Endodermal cell (in vitro differentiated cells): ENCODE measurements around the gene BET1L. TPM values are rescaled to one million over a fixed set of nuclear protein-coding genes. Genes with fewer than 3 reads are reported as not detected.
"Not testable (repeated sequence)": the region's sequence is repeated elsewhere in the genome, so short reads cannot be mapped to it uniquely, and the experiment has no call there.

Experiments
- DNase-seq: peaks from one replicate; pipeline ENCODE4 v3.0.0-alpha.2; 2017
- H3K27ac ChIP-seq: 2 replicates; pipeline ENCODE4 v1.5.1; 2013; ENCODE audit warnings: mild to moderate bottlenecking, low read depth, low read length, moderate library complexity
- H3K27me3 ChIP-seq: 2 replicates; pipeline ENCODE4 v1.6.1; 2013; ENCODE audit warnings: mild to moderate bottlenecking, low read length, moderate library complexity; ENCODE audit not compliant: insufficient read depth, control insufficient read depth, poor library complexity, severe bottlenecking
- H3K36me3 ChIP-seq: 2 replicates; pipeline ENCODE4 v1.7.0; 2013; ENCODE audit warnings: mild to moderate bottlenecking, low read length, moderate library complexity; ENCODE audit not compliant: control insufficient read depth, insufficient read depth
- H3K4me1 ChIP-seq: one replicate; pipeline ENCODE4 v1.7.0; 2013; ENCODE audit warnings: low read length; ENCODE audit not compliant: control insufficient read depth, insufficient read depth
- H3K4me3 ChIP-seq: 2 replicates; pipeline ENCODE4 v1.5.1; 2013; ENCODE audit warnings: mild to moderate bottlenecking, low read length, moderate library complexity
- H3K9ac ChIP-seq: 2 replicates; pipeline ENCODE4 v1.6.1; 2013; ENCODE audit warnings: mild to moderate bottlenecking, low read length, moderate library complexity; ENCODE audit not compliant: poor library complexity, severe bottlenecking; ENCODE audit errors: extremely low read depth
- H3K9me3 ChIP-seq: 2 replicates; pipeline ENCODE4 v1.6.1; 2013; ENCODE audit warnings: mild to moderate bottlenecking, low read length, moderate library complexity; ENCODE audit not compliant: control insufficient read depth
- H3K27ac Mint-ChIP-seq: 2 replicates; pipeline ENCODE4 v1.8.0; 2020; ENCODE audit warnings: mixed read lengths
- H3K27me3 Mint-ChIP-seq: 2 replicates; pipeline ENCODE4 v1.8.0; 2021; ENCODE audit warnings: mild to moderate bottlenecking, mixed read lengths; ENCODE audit not compliant: insufficient read depth
- H3K36me3 Mint-ChIP-seq: 2 replicates; pipeline ENCODE4 v1.8.0; 2020; ENCODE audit warnings: low read depth, mixed read lengths
- H3K4me1 Mint-ChIP-seq: 2 replicates; pipeline ENCODE4 v1.8.0; 2020; ENCODE audit warnings: mixed read lengths
- H3K4me3 Mint-ChIP-seq: 2 replicates; pipeline ENCODE4 v1.8.0; 2020; ENCODE audit warnings: mild to moderate bottlenecking, moderate library complexity, mixed read lengths
- H3K9me3 Mint-ChIP-seq: 2 replicates; pipeline ENCODE4 v1.8.0; 2020; ENCODE audit warnings: mild to moderate bottlenecking, mixed read lengths
- CTCF ChIP-seq: fragments of 200-600 bp; sonication (generic); conservative IDR thresholded peaks from 2 replicates; pipeline ENCODE4 v1.5.0; 2021; ENCODE audit warnings: antibody characterized with exemption, mild to moderate bottlenecking
- WGBS, 2 experiments: methylation state at CpG; one replicate each; pipeline versions ENCODE4 v1.1.5 to v1.1.7; 2013; ENCODE audit warnings: missing lambda C conversion rate in 2 of 2, mixed read lengths in 1 of 2; ENCODE audit not compliant: insufficient coverage in 1 of 2, insufficient read length in 1 of 2; 5-methylcytosine and 5-hydroxymethylcytosine counted together
- total RNA-seq, 2 donors: library from RNA; stranded (reverse); fragmentation: NEBNext Ultra II Directional in 1 of 2; extraction: Animal tissue kit (Norgen Biotek cat#: 25700) in 1 of 2; gene quantifications; 2 replicates in 1 of 2; 3 replicates in 1 of 2; pipeline ENCODE4 v1.2.1, GENCODE V29; 2021

BET1L gene
- total RNA-seq, 2 donors from 2014 or later: 47.4 to 63.7 TPM

- no peak overlapping the region for H3K4me3 Mint-ChIP-seq
- H3K9ac ChIP-seq: no peak overlapping the region
- 89 to 93% methylated on average over 9 to 16 of the region's 16 CpGs for WGBS, 2 experiments
- no peak overlapping the region for H3K27ac ChIP-seq
- no peak overlapping the region for H3K4me3 ChIP-seq
- H3K9me3 ChIP-seq: no peaks in the 10 kb centered on the region
- no peak for TF ChIP-seq CTCF
- H3K4me1 ChIP-seq: peaks cover 3% of the 10 kb centered on the region
- H3K27me3 Mint-ChIP-seq: no peaks in the 10 kb centered on the region
- no peaks in the 10 kb centered on the region for H3K9me3 Mint-ChIP-seq
- no peaks in the 10 kb centered on the region for H3K4me1 Mint-ChIP-seq
- H3K36me3 Mint-ChIP-seq: peaks cover 17% of the 10 kb centered on the region
- DNase-seq: peak; percentile 36
- H3K36me3 ChIP-seq: peaks cover 3% of the 10 kb centered on the region
- H3K27ac Mint-ChIP-seq: no peak overlapping the region
- no peaks in the 10 kb centered on the region for H3K27me3 ChIP-seq
These were observed 16.0 kb upstream of the BET1L start for GRCh38 chr11:223026-223789.

- H3K27me3 Mint-ChIP-seq: no peaks in the 10 kb centered on the region
- H3K27ac Mint-ChIP-seq: no peak overlapping the region
- no peaks in the 10 kb centered on the region for H3K4me1 Mint-ChIP-seq
- peak; percentile 31 for DNase-seq
- Histone ChIP-seq H3K27me3 (no peaks in the 10 kb centered on the region), H3K9ac (no peak overlapping the region), H3K27ac (no peak overlapping the region), H3K4me3 (no peak overlapping the region), H3K4me1 (peaks cover 3% of the 10 kb centered on the region), H3K36me3 (peaks cover 3% of the 10 kb centered on the region), H3K9me3 (no peaks in the 10 kb centered on the region)
- no peak overlapping the region for H3K4me3 Mint-ChIP-seq
- no peaks in the 10 kb centered on the region for H3K9me3 Mint-ChIP-seq
- WGBS, 2 experiments: 92 to 99% methylated on average over 10 to 14 of the region's 14 CpGs
- H3K36me3 Mint-ChIP-seq: peaks cover 17% of the 10 kb centered on the region
- no peak for TF ChIP-seq CTCF
These were observed 15.0 kb upstream of the BET1L start for GRCh38 chr11:221998-222789.

GRCh38 chr11:221539-221938 is 14.3 kb upstream of the BET1L start:
- H3K36me3 ChIP-seq: peaks cover 3% of the 10 kb centered on the region
- no peaks in the 10 kb centered on the region for H3K27me3 Mint-ChIP-seq

GRCh38 chr11:220641-221215 is 13.5 kb upstream of the BET1L start:
- not testable (repeated sequence) for H3K36me3 ChIP-seq, H3K9ac ChIP-seq, DNase-seq, H3K27me3 ChIP-seq, H3K9me3 ChIP-seq, H3K4me1 Mint-ChIP-seq, H3K27ac ChIP-seq, H3K27me3 Mint-ChIP-seq, H3K4me1 ChIP-seq, H3K9me3 Mint-ChIP-seq, H3K4me3 Mint-ChIP-seq, H3K4me3 ChIP-seq, H3K27ac Mint-ChIP-seq
- 90 to 100% methylated on average over 1 of the region's 3 CpGs for WGBS, 2 experiments
- H3K36me3 Mint-ChIP-seq: peaks cover 21% of the 10 kb centered on the region

More at GRCh38 chr11:221539-221938, 14.3 kb upstream of the BET1L start:
- Histone ChIP-seq H3K9ac (no peak overlapping the region), H3K4me1 (peaks cover 3% of the 10 kb centered on the region), H3K27ac (no peak overlapping the region), H3K9me3 (no peaks in the 10 kb centered on the region), H3K27me3 (no peaks in the 10 kb centered on the region), H3K4me3 (no peak overlapping the region)
- WGBS, 2 experiments: 93 to 97% methylated on average over 7 of the region's 7 CpGs
- TF ChIP-seq CTCF: no peak
- Mint-ChIP-seq H3K27ac (no peak overlapping the region), H3K4me3 (no peak overlapping the region), H3K9me3 (no peaks in the 10 kb centered on the region), H3K36me3 (peaks cover 17% of the 10 kb centered on the region), H3K4me1 (no peaks in the 10 kb centered on the region)
- peak; percentile 6 for DNase-seq
